T-helper 2 cell treated with Interferon-gamma antibody and Interleukin-4, amounts not matched to agents 100 ng/mL and 5 ng/mL, for 36 hours (primary cell): Measurements from ENCODE around the gene RORC. TPM values are rescaled to one million over a fixed set of nuclear protein-coding genes. Genes with fewer than 3 reads are reported as not detected.
"Not testable (repeated sequence)": the region's sequence is repeated elsewhere in the genome, so short reads cannot be mapped to it uniquely, and the experiment has no call there.

Source experiments
- intact Hi-C: fragments of 100-400 bp; cut with micrococcal nuclease; formaldehyde crosslinking; loops from one replicate; pipeline ENCODE4 v1.15.1; 2023
- total RNA-seq: library from RNA; stranded (reverse); gene quantifications from 2 replicates; pipeline ENCODE4 v1.2.3, GENCODE V29; 2022

RORC gene
- 0.16 and 0.32 TPM in 2 replicates for total RNA-seq

- intact Hi-C loops = loop anchor here (2.0 kb wide), 1 partner anchor 291 kb away; the partner anchor contains the start of gene TUFT1
Measured at GRCh38 chr1:151831605-151832004, at the start of gene RORC. Gene RORC (minus strand): TSS chr1:151831802. CDS start chr1:151831764, 38 bp downstream.

GRCh38 chr1:151875419-151876097, 44.0 kb upstream of the RORC start:
- intact Hi-C loops = no loop called here

GRCh38 chr1:151872776-151873175, 41.2 kb upstream of the RORC start:
- intact Hi-C loops = not testable (repeated sequence)

- intact Hi-C loops = no loop called here
Measured at GRCh38 chr1:151871284-151872030, 39.9 kb upstream of the RORC start.

GRCh38 chr1:151868486-151868885, 36.9 kb upstream of the RORC start:
- intact Hi-C loops = no loop called here

- intact Hi-C loops = no loop called here
Measured at GRCh38 chr1:151867765-151868411, 36.3 kb upstream of the RORC start.

- intact Hi-C loops = no loop called here
Measured at GRCh38 chr1:151867321-151867720, 35.7 kb upstream of the RORC start.

- intact Hi-C loops = no loop called here
Measured at GRCh38 chr1:151864411-151864810, 32.8 kb upstream of the RORC start.

- intact Hi-C loops = no loop called here
Measured at GRCh38 chr1:151862604-151863003, 31.0 kb upstream of the RORC start.

GRCh38 chr1:151860504-151861187, 29.0 kb upstream of the RORC start:
- intact Hi-C loops = no loop called here

GRCh38 chr1:151859891-151860293, 28.3 kb upstream of the RORC start:
- intact Hi-C loops = no loop called here

GRCh38 chr1:151858886-151859665, 27.5 kb upstream of the RORC start:
- intact Hi-C loops = no loop called here

- intact Hi-C loops = no loop called here
Measured at GRCh38 chr1:151858030-151858746, 26.6 kb upstream of the RORC start.

GRCh38 chr1:151855933-151856332, 24.3 kb upstream of the RORC start:
- intact Hi-C loops = no loop called here

GRCh38 chr1:151855516-151855915, 23.9 kb upstream of the RORC start:
- intact Hi-C loops = not testable (repeated sequence)

GRCh38 chr1:151854658-151855057, 23.1 kb upstream of the RORC start:
- intact Hi-C loops = no loop called here

- intact Hi-C loops = no loop called here
Measured at GRCh38 chr1:151853411-151853943, 21.9 kb upstream of the RORC start, which contains the start of gene THEM5. Gene THEM5 (minus strand): TSS chr1:151853712. CDS start chr1:151853565, 147 bp downstream.

- intact Hi-C loops = no loop called here
Measured at GRCh38 chr1:151852733-151853132, 21.1 kb upstream of the RORC start.

GRCh38 chr1:151851886-151852285, 20.3 kb upstream of the RORC start:
- intact Hi-C loops = no loop called here

GRCh38 chr1:151849871-151850270, 18.3 kb upstream of the RORC start:
- intact Hi-C loops = no loop called here
